Renal cortical epithelial cell (primary cell): Measurements from ENCODE around the gene GRPR. TPM values are rescaled to one million over a fixed set of nuclear protein-coding genes. Genes with fewer than 3 reads are reported as not detected.
"Not testable (repeated sequence)": the region's sequence is repeated elsewhere in the genome, so short reads cannot be mapped to it uniquely, and the experiment has no call there.

Experiments used
- DNase-seq: peaks from one replicate; pipeline ENCODE4 v3.0.0-alpha.2; 2011; ENCODE audit warnings: low read depth
- total RNA-seq: library from RNA; depleted of rRNA; stranded (reverse); fragments of >200 nt; gene quantifications from 2 replicates; pipeline ENCODE4 v1.2.3, GENCODE V29; 2014

Gene GRPR
- total RNA-seq, 1 donor from 2014 or later: 0.10 TPM

- DNase-seq: no peak
These were observed 53.9 kb downstream of the GRPR start for GRCh38 chrX:16177260-16177659.

GRCh38 chrX:16183843-16184242 is 60.5 kb downstream of the GRPR start:
- not testable (repeated sequence) for DNase-seq

GRCh38 chrX:16185725-16186136 is 62.4 kb downstream of the GRPR start:
- peak; percentile 84 for DNase-seq

- DNase-seq: no peak
These were observed 63.1 kb downstream of the GRPR start for GRCh38 chrX:16186380-16187007.

GRCh38 chrX:16187024-16187760 is 63.8 kb downstream of the GRPR start:
- no peak for DNase-seq

- DNase-seq: peak; percentile 23
These were observed 65.3 kb downstream of the GRPR start for GRCh38 chrX:16188687-16189086.

GRCh38 chrX:16191605-16192004 is 68.2 kb downstream of the GRPR start:
- DNase-seq: no peak

- no peak for DNase-seq
These were observed 73.5 kb downstream of the GRPR start for GRCh38 chrX:16196829-16197228.

- no peak for DNase-seq
These were observed 76.0 kb downstream of the GRPR start for GRCh38 chrX:16199343-16199742.

GRCh38 chrX:16202943-16203342 is 79.6 kb downstream of the GRPR start:
- no peak for DNase-seq

Other genes starting within 250 kb of the GRPR start
- not detected in 2 replicates for gene MAGEB17, start 43.9 kb downstream of the GRPR start, total RNA-seq